Fibroblast of skin of right quadriceps (primary cell): ENCODE data around the gene CCDC85B.

Experiments used
- DNase-seq: peaks from one replicate; pipeline ENCODE4 v3.0.0-alpha.2; 2013

CCDC85B gene

DNA sequence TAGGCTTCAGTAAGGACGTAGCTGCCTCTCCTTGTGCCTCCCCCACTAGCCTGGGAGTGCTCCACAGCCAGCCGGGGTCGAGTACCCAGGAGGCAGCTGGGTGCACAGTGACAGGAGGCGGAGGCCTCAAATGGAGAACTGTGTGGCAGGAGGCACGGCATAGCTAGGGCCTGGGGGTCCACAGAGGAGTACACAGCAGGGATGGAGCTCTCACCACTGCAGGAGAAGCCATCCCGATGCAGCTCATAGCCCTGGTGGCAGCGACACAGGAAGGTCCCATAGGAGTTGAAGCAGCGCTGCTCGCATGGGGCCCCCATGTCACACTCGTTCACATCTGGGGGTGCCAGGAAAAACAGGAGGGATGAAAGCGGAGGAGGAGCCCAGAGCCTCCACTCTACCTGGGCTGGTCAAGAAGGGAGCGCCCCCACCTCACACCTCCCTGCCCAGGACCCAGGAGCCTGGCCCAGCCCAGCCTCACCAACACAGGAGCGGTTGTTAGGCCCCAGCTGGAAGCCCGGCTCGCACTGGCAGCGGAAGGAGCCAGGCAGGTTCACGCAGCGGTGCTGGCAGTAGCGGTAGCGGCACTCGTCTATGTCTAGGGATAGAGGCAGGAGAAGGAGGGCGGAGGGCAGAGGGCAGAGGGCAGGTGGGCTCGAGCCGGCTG is 20.7 kb upstream of the CCDC85B start:
- no peak for DNase-seq

DNA sequence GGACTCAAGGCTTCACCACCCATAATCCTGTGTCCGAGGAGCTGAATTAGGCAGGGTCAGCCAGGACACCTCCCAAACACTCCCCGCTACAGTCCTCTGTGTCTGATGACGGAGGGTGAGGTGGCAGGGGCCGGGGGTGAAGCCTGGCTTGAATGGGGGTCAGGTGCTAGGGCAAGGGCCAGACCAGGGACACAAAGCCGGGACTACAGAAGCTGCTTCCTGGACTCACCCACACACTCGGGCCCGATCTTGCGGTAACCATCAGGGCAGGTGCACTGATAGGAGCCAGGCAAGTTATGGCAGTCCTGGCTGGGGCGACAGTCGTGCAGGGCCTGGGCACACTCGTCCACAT is 20.2 kb upstream of the CCDC85B start:
- DNase-seq = no peak

DNA sequence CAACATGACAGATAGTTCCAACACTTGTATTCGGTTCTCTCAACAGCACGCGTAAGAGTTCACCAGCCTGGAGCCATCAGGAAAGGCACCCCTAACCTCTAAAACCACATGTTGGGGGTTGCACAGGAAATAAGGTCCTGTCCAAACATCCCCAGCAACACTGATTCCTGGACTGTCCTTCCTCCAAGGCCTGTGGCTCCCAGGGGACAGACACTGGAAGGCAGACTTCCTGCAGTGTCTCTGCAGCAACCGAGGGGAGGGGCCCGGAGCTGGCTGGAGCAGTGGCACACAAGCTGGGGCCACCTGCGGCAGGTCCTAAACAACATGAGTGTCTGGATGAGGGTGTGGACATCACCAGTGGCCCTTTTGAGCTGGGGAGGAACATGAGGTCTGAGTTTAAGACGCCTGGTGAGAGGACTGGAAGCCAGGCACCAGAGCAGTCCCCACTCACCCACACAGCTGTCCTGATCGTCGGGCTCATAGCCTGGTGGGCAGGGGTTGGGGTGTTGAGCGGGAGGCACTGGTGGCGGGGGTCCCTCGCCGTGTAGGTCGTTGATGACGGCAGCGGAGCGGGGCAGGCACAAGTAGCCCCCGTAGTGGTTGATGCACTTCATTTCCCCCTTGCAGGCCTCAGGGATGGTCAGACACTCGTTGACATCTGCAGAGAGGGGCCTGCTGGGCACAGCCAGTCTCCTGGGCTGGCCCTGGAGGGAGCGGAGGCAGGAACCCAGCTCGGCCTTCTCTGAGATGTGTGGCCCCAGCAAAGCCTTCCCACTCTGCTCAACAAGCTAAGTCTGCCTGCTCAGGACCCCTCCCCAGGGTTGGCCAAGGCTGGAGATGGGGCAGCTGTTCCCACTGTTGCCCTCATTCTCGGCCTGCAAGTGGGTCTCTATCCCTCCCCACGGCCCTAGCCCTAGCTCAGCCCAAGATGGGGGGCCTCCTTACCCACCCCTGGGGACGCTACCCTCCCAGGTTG is 19.5 kb upstream of the CCDC85B start:
- no peak for DNase-seq

DNA sequence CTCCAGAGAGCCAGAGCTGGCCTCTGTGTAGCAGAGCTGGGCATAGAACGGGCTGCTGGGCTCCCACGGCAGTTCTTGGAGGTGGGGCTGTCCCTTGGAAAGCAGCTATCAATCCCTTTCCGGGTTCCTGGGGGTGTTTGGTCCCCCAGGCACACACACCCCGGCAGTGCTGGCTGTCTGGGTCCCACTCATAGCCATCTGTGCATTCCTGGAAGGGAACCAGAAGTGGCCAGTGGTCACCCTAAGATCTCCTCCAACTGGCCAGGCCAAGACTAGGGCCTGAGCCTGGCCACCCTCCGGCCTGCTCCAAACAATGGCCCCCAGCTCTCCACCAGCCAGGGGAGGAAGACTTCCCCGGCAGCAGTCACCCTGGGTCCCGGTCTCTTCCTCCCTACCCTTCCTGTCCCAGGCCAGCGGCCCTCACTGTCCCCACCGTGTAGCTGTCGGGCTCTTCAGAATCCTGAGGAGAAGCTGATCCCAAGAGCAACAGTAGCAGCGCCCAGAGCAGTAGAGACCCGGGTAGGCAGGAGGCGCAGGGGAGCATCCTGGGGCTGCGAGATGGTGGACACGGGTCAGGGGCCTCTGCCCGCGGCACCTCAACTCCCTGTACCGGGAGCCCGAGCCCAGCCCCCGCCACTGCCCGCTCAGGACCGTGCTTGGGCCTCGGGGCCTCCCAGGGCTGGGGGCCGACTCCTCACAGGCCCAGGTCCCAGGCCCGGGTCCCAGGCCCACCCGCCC is 18.5 kb upstream of the CCDC85B start:
- DNase-seq = no peak

DNA sequence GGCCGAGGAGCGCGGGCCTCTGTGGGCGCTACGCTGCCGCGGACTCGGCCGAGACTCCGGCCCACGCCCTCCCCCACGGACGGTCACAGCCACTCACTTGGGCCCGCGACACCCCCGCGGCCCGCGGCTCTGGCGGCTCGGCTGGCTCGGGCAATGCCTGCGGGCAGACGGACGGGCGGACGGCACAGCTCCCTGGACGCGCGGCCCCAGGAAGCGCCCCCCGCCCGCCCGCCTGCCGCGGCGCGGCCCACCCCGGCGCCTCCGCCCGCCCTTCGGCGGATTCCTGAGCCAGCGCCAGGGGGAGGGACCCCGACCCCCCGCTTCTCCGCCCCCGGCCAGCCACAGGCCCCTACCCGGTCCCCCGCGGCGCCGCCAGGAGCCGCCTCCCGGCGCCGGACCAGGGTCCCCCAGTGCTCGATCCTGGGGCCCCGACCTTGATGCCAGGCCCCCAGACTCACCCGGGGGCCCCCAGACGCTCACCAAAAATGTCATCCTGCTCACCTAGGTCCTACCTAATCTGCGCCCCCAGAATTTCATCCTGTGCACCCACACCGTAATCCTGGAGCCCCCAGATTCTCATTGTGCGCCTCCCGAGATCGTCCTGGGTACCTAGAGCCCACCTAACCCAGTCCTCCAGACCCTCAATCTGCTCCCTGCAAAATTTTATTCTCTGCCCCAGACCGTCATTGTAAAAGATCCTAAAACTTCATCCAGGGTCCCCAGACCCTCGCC is 17.7 kb upstream of the CCDC85B start, which contains the start of gene EFEMP2:
TSS of gene EFEMP2 (minus strand) at position 215 of the 732 bp plus-strand sequence. CDS start 446 bp downstream, outside the sequence.
- DNase-seq = peak; percentile 66

DNA sequence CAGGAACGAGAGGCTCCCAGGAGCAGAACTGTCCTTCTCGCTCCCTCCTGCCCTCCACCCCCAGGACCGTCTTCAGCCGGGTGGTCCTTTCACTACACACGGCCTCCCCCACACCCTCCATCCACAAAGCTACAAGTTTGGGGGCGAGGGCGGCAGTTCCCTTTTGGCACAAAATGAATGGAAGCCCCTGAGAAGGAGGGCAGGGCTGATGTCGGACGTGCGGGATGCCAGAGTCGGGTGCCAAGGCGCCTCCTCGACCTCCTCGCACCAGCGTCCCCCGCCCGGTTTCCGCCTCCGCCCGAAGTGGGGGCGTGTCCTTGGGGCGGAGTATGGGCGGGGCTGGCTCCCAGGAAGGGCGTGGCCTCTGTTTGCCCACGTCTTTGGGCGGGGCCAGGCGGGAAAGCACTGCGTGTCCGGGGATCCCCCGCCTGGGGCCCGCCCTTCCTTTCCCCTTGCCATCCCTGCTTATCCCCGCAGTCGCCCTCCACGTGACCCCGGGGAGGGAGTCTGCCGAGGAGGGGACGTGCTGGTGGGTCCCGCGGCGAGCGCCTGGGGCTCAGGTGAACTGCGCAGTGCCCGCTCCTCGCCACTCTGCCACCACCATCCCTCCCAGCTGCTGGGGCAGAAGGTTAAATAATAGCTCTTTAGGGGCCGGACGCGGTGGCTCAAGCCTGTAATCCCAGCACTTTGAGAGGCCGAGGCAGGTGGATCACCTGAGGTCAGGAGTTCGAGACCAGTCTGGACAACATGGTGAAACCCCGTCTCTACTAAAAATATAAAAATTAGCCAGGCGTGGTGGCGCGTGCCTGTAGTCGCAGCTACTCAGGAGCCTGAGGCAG is 16.9 kb upstream of the CCDC85B start:
- peak; percentile 92 for DNase-seq

DNA sequence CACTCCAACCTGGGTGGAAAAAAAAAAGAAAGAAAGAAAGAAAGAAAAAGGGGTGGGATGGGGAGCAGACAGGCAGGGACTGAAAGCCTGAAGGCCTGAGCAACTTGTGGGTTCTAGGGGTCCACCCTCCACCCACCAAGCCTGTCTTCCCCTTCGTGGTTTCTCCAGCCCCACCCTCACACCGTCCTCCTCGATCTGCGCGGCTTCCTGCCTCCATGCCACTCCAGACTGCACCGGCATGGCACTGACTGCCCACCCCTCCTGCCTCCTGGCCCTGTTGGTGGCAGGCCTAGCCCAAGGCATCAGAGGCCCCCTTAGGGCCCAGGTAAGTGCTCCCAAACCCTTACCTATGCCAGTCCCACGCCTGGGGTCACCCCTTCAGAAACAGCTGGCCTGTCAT is 10.9 kb upstream of the CCDC85B start, which contains the start of gene CTSW:
TSS of gene CTSW (plus strand) at position 221 of the 400 bp plus-strand sequence. CDS start at position 239, 18 bp downstream.
- DNase-seq = no peak

DNA sequence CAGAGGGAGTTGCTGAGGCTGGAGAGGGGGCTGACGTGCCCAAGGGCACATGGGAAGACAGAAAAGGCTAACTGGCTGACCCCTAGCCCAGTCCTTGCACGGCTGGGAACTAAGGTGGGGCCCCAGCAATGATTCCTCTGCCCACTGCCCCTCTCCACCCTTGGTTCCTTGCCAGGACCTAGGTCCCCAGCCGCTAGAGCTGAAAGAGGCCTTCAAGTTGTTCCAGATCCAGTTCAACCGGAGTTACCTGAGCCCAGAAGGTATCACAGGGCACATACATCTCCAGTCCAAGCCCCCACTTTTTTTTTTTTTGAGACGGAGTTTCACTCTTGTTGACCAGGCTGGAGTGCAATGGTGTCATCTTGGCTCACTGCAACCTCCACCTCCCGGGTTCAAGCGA is 10.4 kb upstream of the CCDC85B start:
- no peak for DNase-seq

DNA sequence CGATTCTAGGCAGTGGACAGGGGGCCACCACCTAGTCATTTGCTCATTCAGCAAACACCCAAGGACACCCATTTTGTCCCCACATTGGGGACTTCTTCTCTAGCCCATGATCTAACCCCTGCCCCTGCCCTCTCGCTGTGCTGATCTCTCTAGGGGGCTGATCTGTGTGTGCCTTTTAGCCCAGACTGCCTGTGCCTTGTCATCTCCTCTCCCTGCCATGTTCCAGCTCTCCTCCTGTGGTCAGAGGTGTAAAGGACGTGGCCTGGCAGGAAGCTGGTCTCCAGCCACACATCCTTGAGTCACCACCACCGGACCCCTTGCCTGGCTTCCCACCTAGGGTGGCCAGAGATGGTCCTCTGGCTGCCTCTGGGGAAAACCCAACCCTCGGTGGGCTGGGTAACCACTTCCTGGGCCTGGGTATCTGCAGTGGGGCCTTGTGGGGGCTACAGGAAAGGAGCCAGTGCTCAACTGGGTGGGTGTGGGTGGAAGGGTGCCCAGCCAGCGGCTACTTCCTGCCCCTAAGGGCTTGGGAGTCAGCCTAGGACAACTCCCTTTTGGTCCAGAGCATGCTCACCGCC is 9.5 kb upstream of the CCDC85B start:
- no peak for DNase-seq

DNA sequence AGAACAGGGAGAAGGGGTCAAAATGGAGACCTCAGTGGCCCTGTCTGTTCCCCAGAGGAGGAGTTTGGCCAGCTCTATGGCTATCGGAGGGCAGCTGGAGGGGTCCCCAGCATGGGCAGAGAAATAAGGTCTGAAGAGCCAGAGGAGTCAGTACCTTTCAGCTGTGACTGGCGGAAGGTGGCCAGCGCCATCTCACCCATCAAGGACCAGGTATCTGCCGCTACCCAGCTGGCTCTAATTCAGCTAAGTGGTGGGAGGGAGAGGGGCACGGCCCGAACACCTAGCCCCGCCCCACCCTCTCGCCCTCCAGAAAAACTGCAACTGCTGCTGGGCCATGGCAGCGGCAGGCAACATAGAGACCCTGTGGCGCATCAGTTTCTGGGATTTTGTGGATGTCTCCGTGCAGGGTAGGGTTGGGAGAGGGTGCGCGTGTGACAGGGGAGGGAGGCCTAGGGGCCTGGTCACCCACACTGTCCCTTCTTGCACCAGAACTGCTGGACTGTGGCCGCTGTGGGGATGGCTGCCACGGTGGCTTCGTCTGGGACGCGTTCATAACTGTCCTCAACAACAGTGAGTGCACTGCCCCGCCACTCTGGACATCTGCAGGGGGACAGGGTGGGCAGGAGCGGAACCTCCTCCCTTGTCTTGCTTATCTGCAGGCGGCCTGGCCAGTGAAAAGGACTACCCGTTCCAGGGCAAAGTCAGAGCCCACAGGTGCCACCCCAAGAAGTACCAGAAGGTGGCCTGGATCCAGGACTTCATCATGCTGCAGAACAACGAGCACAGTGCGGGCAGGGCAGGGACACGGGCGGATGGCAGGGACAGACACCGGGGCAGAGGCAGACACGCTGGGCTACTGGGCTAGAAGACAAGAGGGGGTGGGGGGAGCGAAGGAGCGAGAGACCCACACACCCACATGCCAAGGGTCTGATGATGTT is 8.1 kb upstream of the CCDC85B start:
- no peak for DNase-seq

DNA sequence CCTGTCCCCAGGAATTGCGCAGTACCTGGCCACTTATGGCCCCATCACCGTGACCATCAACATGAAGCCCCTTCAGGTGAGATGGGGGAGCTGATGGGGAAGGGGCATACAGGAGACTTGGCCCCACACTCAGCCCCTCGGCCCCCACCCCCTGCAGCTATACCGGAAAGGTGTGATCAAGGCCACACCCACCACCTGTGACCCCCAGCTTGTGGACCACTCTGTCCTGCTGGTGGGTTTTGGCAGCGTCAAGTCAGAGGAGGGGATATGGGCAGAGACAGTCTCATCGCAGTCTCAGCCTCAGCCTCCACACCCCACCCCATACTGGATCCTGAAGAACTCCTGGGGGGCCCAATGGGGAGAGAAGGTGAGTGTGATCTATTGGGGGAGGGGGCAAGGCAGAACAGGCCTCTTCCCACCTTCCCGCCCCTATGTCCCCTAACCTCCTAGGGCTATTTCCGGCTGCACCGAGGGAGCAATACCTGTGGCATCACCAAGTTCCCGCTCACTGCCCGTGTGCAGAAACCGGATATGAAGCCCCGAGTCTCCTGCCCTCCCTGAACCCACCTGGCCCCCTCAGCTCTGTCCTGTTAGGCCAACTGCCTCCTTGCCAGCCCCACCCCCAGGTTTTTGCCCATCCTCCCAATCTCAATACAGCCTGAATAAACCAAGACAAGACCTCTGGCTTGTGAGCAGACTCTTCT is 7.3 kb upstream of the CCDC85B start:
- DNase-seq = no peak

DNA sequence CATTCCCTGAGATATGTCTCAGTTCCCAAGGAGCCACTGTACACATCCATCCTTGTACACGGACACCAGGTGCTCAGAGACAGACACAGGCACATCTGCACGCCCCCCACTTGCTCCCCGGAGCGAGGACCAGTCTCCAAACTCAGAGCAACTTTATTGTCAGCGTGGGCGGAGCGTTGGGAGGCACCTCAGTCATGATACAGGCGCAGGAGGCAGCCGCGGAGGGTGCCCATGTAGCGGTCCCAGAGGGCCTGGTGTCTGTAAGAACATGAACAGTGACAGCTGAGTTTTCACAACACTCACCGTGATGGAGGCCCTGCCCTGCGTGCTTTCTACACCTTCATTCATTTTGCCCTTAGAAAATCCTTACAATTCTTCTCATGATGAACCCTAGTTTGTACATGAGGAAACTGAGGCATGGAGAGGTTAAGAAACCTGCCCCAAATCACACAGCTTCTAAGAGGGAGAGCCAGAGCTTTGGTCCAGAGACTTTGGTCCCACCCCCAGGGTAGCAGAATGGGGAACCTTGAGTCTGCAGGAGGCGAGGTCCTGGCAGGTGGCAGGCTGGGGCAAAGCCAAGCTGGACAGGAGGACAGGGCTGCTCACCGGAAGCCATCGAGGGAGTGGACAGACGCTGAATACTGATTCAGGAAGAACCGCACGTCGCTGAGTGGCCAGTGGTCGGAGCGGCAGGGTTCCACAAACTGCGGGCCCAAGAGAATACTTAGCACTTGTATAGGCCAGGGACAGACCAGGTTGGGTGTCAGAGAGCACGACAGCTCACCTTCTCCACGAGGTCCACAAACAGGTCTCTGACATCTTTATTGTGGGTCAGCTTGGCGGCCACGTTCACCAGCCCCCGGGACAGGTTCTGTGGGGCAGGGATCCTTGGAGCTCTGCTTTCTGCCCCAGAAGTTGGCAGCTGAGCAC is 6.4 kb upstream of the CCDC85B start:
- DNase-seq = no peak

DNA sequence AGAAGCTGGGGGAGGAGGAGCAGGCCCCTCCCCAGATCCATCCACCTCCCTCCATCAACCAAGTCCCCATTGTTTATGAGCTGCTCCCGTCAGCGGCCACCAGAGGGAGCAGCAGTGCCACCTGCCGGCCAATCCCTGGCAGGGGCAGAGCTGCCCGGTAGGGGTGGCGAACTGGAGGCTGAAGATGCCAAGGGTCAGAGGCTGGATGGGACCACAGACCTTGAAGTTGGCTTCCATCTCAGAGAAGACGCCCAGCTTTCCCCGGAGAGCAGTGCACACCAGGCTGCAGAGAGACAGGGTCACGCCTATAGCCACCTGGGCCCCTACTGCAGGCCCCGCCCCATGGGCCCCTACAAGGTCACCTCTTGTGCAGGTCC is 5.8 kb upstream of the CCDC85B start:
- peak; percentile 62 for DNase-seq

DNA sequence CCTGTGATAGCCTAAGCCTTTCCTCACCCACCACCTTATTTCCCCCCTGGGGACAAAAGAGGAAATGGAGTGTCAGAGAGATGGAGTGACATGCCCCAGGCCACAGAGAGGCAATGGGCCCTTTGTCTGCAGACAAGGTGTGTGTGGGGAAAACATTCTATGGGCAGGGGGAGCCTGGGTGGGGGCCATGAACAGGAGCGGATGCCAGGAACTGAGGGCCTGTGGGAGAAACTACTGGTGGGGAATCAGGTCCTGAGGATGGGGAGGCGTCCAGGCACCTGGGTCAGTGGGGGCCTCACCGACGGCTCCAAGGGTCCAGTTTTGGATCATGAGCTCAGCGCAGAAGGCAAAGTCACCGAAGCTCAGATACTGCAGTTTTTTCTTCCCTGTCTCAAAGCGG is 5.2 kb upstream of the CCDC85B start:
- DNase-seq = no peak

DNA sequence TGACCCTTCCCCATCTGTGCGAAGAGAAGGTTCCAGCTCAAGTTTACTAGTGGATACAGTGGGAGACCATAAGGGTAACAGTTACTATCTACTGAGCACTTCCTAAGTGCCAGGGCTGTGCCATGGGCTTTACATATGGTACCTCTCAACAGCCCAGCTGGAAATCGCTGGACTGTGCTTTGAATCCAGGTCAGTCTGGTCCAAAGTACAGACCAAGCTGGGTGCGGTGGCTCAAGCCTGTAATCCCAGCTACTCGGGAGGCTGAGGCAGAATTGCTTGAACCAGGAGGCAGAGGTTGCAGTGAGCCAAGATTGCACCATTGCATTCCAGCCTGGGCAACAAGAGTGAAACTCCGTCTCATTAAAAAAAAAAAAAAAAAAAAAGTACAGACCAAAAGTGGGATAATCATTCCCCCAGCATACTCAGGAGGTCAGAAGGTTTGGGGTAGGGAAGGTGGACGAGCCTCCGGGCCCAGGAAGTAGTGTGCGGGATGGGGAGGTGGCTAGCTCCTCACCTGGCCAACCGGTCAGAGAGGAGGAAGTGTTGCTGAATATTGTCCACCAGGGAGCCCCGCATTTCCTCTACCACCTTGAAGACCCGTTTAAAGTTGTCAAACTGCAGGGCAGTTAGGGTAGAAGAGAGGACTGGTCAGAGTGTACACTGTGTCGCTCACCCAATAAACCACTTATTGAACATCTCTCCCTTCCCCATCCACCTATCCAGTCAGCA is 4.5 kb upstream of the CCDC85B start:
- no peak for DNase-seq

DNA sequence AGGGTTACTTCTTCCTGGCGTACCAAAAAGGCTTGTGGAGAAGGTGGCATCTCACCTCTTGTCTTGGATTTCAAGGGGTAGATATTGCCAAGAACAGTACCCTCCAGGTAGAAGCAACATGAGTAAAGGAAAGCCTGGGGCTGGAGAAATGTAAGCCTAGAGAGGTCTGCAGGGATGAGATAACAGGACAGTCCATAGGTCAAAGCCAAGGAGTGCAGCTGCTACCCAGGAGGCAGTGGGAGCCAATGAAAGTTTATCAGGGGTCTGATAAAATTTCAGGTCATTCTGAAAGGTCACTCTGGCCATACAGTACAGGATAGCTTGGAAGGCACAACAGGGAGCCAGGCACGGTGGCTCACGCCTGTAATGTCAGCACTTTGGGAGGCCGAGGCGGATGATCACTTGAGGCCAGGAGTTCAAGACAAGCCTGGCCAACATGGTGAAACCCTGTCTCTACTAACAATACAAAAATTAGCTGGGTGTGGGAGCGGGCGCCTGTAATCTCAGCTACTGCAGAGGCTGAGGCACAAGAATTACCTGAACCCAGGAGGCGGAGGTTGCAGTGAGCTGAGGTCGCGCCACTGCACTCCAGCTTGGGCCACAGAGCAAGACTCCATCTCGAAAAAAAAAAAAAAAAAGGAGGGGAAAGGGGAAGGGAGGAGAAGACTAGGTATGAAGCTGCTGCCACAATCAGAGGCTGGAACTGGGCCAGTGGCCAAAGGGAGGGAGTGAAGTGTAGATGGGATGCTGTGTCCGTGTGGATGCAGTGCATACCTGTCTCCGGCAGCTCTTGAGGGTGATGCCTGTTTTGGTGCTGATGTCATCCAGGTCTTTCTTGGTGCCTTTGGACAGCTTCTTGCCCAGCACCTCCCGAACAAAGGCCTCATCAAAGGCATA is 3.4 kb upstream of the CCDC85B start:
- DNase-seq = no peak
